Endodermal cell (in vitro differentiated cells): ENCODE data around the gene MBNL2. TPM values are rescaled to one million over a fixed set of nuclear protein-coding genes. Genes with fewer than 3 reads are reported as not detected.

Experiments
- DNase-seq: peaks from one replicate; pipeline ENCODE4 v3.0.0-alpha.2; 2017
- H3K27ac ChIP-seq: 2 replicates; pipeline ENCODE4 v1.5.1; 2013; ENCODE audit warnings: mild to moderate bottlenecking, low read depth, low read length, moderate library complexity
- H3K27me3 ChIP-seq: 2 replicates; pipeline ENCODE4 v1.6.1; 2013; ENCODE audit warnings: mild to moderate bottlenecking, low read length, moderate library complexity; ENCODE audit not compliant: insufficient read depth, control insufficient read depth, poor library complexity, severe bottlenecking
- H3K36me3 ChIP-seq: 2 replicates; pipeline ENCODE4 v1.7.0; 2013; ENCODE audit warnings: mild to moderate bottlenecking, low read length, moderate library complexity; ENCODE audit not compliant: control insufficient read depth, insufficient read depth
- H3K4me1 ChIP-seq: one replicate; pipeline ENCODE4 v1.7.0; 2013; ENCODE audit warnings: low read length; ENCODE audit not compliant: control insufficient read depth, insufficient read depth
- H3K4me3 ChIP-seq: 2 replicates; pipeline ENCODE4 v1.5.1; 2013; ENCODE audit warnings: mild to moderate bottlenecking, low read length, moderate library complexity
- H3K9ac ChIP-seq: 2 replicates; pipeline ENCODE4 v1.6.1; 2013; ENCODE audit warnings: mild to moderate bottlenecking, low read length, moderate library complexity; ENCODE audit not compliant: poor library complexity, severe bottlenecking; ENCODE audit errors: extremely low read depth
- H3K9me3 ChIP-seq: 2 replicates; pipeline ENCODE4 v1.6.1; 2013; ENCODE audit warnings: mild to moderate bottlenecking, low read length, moderate library complexity; ENCODE audit not compliant: control insufficient read depth
- H3K27ac Mint-ChIP-seq: 2 replicates; pipeline ENCODE4 v1.8.0; 2020; ENCODE audit warnings: mixed read lengths
- H3K27me3 Mint-ChIP-seq: 2 replicates; pipeline ENCODE4 v1.8.0; 2021; ENCODE audit warnings: mild to moderate bottlenecking, mixed read lengths; ENCODE audit not compliant: insufficient read depth
- H3K36me3 Mint-ChIP-seq: 2 replicates; pipeline ENCODE4 v1.8.0; 2020; ENCODE audit warnings: low read depth, mixed read lengths
- H3K4me1 Mint-ChIP-seq: 2 replicates; pipeline ENCODE4 v1.8.0; 2020; ENCODE audit warnings: mixed read lengths
- H3K4me3 Mint-ChIP-seq: 2 replicates; pipeline ENCODE4 v1.8.0; 2020; ENCODE audit warnings: mild to moderate bottlenecking, moderate library complexity, mixed read lengths
- H3K9me3 Mint-ChIP-seq: 2 replicates; pipeline ENCODE4 v1.8.0; 2020; ENCODE audit warnings: mild to moderate bottlenecking, mixed read lengths
- WGBS, 2 experiments: methylation state at CpG; one replicate each; pipeline versions ENCODE4 v1.1.5 to v1.1.7; 2013; ENCODE audit warnings: missing lambda C conversion rate in 2 of 2, mixed read lengths in 1 of 2; ENCODE audit not compliant: insufficient coverage in 1 of 2, insufficient read length in 1 of 2; 5-methylcytosine and 5-hydroxymethylcytosine counted together
- total RNA-seq, 2 donors: library from RNA; stranded (reverse); fragmentation: NEBNext Ultra II Directional in 1 of 2; extraction: Animal tissue kit (Norgen Biotek cat#: 25700) in 1 of 2; gene quantifications; 2 replicates in 1 of 2; 3 replicates in 1 of 2; pipeline ENCODE4 v1.2.1, GENCODE V29; 2021
- TF ChIP-seq, protein P1 (sequence below): fragments of 200-600 bp; sonication (generic); conservative IDR thresholded peaks from 2 replicates; pipeline ENCODE4 v1.5.0; 2021; ENCODE audit warnings: antibody characterized with exemption, mild to moderate bottlenecking

Gene MBNL2
- total RNA-seq, 2 donors from 2014 or later: 1.7 to 3.3 TPM

DNA sequence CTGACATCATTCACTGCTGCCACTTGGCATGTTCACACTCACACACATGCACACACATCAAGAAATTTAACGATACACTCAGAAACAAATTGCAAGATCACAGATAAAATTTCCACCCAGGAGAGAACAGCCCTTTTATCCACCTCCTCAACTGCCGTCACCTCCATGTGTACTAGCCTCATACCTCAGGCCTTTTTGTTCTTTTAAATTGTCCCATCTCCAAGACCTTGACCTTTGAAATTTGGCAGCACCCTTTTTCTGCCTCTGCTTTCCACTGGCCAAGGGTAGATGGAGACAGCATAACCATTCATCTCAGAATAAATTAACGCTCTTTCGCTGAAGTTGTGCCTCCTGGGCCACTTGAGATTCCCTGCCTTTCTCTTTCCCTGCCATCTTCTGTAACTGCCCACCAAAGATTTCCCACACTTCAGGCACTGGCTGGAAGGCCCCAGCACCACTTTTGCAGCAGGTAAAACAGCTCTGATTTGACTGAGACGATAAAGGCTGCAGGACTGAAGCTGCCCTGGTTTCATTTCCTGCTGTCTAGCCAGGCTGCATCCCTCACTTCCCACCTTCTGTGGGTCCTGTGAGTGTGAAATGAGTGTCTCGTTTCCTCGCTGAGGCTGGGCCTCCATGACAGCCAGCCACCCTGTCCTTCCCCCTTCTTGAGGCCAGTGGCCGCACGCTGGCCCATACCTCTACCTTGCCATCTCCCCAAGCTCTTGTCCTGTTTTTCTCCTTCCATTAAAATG is 39.3 kb downstream of the MBNL2 start:
- H3K9me3 ChIP-seq: no peaks in the 10 kb centered on the region
- no peaks in the 10 kb centered on the region for H3K36me3 ChIP-seq
- peaks cover 2% of the 10 kb centered on the region for H3K4me1 ChIP-seq
- peaks cover 9% of the 10 kb centered on the region for H3K4me1 Mint-ChIP-seq
- no peak overlapping the region for H3K27ac ChIP-seq
- H3K9ac ChIP-seq: no peak overlapping the region
- no peak overlapping the region for H3K27ac Mint-ChIP-seq
- no peak overlapping the region for H3K4me3 Mint-ChIP-seq
- TF ChIP-seq, protein P1, sequence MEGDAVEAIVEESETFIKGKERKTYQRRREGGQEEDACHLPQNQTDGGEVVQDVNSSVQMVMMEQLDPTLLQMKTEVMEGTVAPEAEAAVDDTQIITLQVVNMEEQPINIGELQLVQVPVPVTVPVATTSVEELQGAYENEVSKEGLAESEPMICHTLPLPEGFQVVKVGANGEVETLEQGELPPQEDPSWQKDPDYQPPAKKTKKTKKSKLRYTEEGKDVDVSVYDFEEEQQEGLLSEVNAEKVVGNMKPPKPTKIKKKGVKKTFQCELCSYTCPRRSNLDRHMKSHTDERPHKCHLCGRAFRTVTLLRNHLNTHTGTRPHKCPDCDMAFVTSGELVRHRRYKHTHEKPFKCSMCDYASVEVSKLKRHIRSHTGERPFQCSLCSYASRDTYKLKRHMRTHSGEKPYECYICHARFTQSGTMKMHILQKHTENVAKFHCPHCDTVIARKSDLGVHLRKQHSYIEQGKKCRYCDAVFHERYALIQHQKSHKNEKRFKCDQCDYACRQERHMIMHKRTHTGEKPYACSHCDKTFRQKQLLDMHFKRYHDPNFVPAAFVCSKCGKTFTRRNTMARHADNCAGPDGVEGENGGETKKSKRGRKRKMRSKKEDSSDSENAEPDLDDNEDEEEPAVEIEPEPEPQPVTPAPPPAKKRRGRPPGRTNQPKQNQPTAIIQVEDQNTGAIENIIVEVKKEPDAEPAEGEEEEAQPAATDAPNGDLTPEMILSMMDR: no peak
- 94 to 98% methylated on average over 5 to 9 of the region's 9 CpGs for WGBS, 2 experiments
- peaks cover 1% of the 10 kb centered on the region for H3K27me3 ChIP-seq
- peaks cover 41% of the 10 kb centered on the region for H3K27me3 Mint-ChIP-seq
- no peaks in the 10 kb centered on the region for H3K9me3 Mint-ChIP-seq
- no peak for DNase-seq
- H3K4me3 ChIP-seq: no peak overlapping the region
- H3K36me3 Mint-ChIP-seq: no peaks in the 10 kb centered on the region

DNA sequence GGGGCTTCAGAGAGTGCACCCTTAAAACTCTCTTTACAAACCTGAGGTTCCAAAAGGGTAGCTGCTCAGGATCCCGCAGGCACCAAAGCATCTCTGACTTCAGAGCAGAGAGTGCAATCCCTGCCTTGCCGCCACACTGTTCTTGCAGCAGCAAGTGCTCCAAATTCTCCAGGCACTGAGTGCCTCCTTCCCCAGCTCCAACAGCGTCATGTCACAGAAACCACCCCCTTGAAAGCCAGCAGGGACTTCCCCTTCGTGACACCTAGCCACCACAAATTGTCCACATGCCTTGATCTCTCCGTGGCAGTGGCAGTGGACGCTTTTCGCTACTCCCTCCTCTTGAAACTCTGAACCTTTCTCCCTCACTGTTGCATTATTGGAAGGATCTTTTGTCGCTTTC is 39.9 kb downstream of the MBNL2 start:
- Histone ChIP-seq H3K27ac (no peak overlapping the region), H3K9ac (no peak overlapping the region), H3K9me3 (no peaks in the 10 kb centered on the region), H3K27me3 (no peaks in the 10 kb centered on the region), H3K36me3 (no peaks in the 10 kb centered on the region), H3K4me3 (no peak overlapping the region), H3K4me1 (peaks cover 6% of the 10 kb centered on the region)
- Mint-ChIP-seq H3K27me3 (peaks cover 36% of the 10 kb centered on the region), H3K27ac (no peak overlapping the region), H3K4me3 (no peak overlapping the region), H3K36me3 (no peaks in the 10 kb centered on the region), H3K9me3 (no peaks in the 10 kb centered on the region), H3K4me1 (peaks cover 13% of the 10 kb centered on the region)
- no peak for DNase-seq
- WGBS, 2 experiments: 79 to 85% methylated on average over 7 to 8 of the region's 8 CpGs
- TF ChIP-seq, protein P1: no peak

DNA sequence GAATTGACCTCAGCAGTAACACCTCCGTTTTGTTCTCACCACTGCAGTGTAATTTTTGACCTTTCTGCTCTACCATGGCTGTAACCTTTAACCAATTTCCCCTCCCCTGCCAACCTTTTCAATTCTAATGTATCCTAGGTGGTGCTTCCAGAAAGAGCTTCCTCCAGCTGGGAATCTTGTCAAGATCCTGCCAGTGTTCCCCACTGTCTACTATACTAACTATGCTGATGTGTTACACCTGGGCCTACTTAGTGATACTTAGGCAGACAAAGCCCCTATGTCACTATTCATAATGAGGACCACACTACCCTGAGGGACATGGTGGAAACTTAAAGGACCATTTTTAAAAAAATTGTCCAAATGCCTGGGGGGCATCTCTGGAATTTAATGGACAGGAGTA is 41.0 kb downstream of the MBNL2 start:
- no peak overlapping the region for H3K27ac ChIP-seq
- TF ChIP-seq, protein P1: no peak
- no peak for DNase-seq
- no peaks in the 10 kb centered on the region for H3K36me3 ChIP-seq
- 80 to 100% methylated on average over 1 of the region's 1 CpG for WGBS, 2 experiments
- Mint-ChIP-seq H3K4me1 (peaks cover 17% of the 10 kb centered on the region), H3K36me3 (no peaks in the 10 kb centered on the region), H3K4me3 (no peak overlapping the region), H3K27ac (no peak overlapping the region), H3K9me3 (no peaks in the 10 kb centered on the region), H3K27me3 (peaks cover 29% of the 10 kb centered on the region)
- H3K4me1 ChIP-seq: peaks cover 13% of the 10 kb centered on the region
- H3K9ac ChIP-seq: no peak overlapping the region
- H3K27me3 ChIP-seq: no peaks in the 10 kb centered on the region
- no peak overlapping the region for H3K4me3 ChIP-seq
- H3K9me3 ChIP-seq: no peaks in the 10 kb centered on the region
